EL (cell line): ENCODE results near the gene GP1BA.

Source experiments
- DNase-seq: peaks from one replicate; pipeline ENCODE4 v3.0.0-alpha.2; 2016

GP1BA gene

DNA sequence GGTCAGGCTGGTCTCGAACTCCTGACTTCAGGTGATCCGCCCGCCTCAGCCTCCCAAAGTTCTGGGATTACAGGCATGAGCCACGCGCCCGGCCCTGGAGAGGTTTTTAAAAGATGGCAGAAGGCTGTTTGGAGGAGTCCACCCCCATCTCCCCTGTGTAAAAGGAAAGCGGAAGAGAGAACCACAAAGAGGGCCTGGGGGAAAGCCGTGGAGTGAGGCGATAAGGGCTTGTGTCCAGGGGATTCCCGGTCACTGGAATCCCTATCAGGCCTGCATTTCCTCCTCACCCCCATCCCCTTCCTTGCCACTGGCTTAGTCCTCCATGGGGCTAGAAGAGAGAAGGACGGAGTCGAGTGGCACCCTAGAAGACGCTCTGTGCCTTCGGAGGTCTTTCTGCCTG is at the start of gene GP1BA:
Gene GP1BA (plus strand): TSS at position 315 of the 400 bp plus-strand sequence. CDS start 328 bp downstream, outside the sequence.
- no peak for DNase-seq

DNA sequence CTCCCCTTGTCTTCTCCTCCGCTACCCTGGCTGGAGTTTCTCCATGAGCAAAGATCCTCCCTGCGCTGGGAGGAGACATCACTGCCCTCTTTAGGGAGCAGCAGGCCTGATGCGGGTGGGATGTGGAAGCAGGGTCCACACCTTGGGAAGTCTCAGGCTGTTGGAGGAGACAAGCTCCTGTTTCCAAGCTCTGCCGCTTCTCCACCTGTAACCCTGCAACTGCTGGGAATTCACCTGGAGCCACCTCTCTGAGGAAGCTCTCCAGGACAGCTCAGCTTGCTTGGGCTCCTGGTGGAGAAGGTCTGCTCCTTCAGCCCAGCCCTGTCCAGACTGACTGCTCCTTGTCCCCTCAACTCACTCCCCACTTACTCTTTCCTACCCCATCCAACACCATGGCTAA is 47.6 kb upstream of the GP1BA start:
- DNase-seq, result no peak

GRCh38 chr17:4886830-4887229 is 45.2 kb upstream of the GP1BA start:
- DNase-seq, result no peak

DNA sequence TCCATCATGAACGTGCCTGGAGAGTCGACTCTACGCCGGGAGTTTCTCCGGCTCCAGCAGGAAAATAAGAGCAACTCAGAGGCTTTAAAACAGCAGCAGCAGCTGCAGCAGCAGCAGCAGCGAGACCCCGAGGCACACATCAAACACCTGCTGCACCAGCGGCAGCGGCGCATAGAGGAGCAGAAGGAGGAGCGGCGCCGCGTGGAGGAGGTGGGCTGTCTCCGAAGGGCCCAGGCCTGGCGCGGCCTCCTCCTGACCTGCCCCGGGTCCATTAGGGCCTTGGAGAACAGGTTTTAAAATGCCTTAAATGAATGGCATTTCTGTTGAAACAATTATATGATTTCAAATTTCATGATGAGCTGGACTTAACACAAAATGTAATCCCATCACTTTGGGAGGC is 44.5 kb upstream of the GP1BA start:
- no peak for DNase-seq

GRCh38 chr17:4891411-4892410 is 40.4 kb upstream of the GP1BA start:
- DNase-seq, result no peak

- DNase-seq, result no peak
Measured at GRCh38 chr17:4892499-4893221, 39.4 kb upstream of the GP1BA start.

DNA sequence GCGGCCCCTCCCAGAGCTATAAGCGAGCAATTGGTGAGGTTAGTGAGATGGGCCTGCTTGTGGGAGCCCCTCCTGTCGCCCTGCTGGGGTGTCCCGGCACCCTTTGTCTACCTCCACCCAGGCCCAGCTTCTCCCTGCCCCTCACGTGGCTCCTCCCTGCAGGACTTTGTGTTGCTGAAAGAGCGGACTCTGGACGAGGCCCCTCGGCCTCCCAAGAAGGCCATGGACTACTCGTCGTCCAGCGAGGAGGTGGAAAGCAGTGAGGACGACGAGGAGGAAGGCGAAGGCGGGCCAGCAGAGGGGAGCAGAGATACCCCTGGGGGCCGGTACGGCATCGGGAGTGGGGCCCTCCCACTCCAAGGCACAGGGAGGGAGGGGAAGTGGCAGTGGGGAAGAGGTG is 38.8 kb upstream of the GP1BA start:
- no peak for DNase-seq

DNA sequence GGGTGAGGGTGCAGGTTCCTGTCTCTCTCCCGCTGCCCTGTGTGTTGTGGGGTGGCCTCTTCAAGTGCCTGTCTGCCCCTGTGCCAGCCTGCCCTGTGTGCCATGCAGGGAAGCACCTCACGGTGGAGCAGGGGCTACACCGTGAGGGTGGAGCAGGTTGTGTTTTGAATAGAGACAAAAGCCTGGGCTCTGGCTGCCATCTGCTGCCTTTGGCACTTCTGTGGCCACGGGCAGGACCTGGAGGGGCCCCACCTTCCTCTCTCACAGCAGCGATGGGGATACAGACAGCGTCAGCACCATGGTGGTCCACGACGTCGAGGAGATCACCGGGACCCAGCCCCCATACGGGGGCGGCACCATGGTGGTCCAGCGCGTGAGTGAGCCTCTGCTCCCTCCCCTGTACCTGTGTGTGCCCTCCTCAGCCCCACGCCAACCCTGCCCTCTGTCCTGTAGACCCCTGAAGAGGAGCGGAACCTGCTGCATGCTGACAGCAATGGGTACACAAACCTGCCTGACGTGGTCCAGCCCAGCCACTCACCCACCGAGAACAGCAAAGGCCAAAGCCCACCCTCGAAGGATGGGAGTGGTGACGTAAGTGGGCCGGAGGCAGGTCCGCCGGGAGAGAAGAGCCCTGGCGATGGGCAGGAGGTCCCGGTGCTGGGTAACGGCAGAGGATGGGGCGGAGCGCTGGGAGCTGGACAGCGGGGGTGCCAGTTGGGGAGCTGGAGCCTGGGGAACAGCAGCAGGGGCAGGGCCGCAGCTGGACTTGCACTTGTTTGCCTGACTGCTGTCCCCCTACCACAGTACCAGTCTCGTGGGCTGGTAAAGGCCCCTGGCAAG is 38.1 kb upstream of the GP1BA start:
- no peak for DNase-seq

DNA sequence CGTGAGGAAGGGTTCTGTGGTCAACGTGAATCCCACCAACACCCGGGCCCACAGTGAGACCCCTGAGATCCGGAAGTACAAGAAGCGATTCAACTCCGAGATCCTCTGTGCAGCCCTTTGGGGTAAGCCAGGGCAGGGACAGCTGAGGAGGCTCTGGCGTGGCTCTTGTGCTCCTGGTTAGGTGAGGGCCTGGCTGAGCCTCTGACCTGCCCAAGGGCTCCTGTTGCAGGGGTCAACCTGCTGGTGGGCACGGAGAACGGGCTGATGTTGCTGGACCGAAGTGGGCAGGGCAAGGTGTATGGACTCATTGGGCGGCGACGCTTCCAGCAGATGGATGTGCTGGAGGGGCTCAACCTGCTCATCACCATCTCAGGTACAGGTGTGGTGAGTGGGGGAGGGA is 37.0 kb upstream of the GP1BA start:
- DNase-seq, result no peak

DNA sequence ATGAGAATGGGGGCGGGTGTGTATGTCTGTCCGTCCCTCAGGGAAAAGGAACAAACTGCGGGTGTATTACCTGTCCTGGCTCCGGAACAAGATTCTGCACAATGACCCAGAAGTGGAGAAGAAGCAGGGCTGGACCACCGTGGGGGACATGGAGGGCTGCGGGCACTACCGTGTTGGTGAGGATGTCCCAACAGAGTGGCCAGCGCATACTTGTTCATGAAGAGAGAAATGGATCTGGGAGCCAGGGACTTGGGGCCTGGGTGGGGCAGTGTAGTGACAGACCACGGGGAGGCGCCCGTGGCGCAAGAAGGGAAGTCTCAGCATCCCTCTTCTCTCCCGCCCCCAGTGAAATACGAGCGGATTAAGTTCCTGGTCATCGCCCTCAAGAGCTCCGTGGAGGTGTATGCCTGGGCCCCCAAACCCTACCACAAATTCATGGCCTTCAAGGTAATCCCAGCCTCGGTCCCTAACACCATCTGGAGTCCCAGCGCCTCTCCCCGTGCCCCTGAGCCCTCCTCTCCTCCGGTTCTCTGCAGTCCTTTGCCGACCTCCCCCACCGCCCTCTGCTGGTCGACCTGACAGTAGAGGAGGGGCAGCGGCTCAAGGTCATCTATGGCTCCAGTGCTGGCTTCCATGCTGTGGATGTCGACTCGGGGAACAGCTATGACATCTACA is 36.3 kb upstream of the GP1BA start:
- no peak for DNase-seq

DNA sequence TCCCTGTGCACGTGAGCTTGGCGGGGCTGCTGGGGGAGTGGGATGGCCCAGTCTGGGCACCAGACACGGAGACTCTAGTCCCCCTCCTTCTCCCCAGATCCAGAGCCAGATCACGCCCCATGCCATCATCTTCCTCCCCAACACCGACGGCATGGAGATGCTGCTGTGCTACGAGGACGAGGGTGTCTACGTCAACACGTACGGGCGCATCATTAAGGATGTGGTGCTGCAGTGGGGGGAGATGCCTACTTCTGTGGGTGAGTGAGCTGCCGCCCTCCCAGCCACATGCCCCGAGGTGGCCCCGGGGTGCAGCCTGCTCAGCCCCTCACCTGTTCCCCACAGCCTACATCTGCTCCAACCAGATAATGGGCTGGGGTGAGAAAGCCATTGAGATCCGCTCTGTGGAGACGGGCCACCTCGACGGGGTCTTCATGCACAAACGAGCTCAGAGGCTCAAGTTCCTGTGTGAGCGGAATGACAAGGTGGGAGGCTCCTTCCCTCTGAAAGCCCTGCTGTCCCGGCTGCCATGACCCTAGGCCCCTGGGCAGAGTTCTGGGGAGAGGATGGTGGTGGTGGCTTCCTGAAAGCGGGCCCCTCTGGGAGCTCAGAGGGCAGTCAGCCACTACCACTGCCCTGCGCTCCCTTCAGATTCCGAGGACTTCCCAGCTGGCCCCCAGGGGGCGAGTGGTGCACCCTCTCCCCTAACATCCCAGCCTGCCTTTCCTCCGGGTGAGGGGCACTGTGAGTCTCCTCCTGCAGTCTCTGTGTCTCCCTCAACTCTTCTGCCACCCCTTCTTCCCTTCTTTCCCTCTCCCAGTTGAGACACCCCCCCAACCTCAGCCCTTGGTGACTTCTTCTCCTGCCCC is 35.5 kb upstream of the GP1BA start:
- no peak for DNase-seq

GRCh38 chr17:4897198-4897687 is 34.8 kb upstream of the GP1BA start:
- no peak for DNase-seq

DNA sequence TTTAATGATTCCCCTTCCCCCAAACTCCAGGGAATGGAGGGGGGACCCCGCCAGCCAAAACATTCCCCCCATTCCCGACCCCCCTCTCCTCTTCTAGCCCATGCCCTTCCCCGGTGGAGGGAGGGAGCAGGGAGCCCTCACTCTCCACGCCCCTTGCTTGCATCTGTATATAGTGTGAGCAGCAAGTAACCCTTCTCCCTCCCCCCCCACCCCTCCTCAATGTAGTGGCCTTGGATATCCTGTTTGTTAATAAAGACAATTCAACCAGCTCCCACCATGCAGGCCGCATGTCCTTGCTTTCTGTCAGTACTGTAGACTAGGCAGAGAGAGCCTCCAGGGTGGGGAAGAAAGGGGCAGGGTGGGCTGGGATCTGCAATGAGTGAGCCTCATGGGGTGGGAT is 34.3 kb upstream of the GP1BA start:
- DNase-seq, result no peak

- DNase-seq, result no peak
Measured at GRCh38 chr17:4898351-4898750, 33.7 kb upstream of the GP1BA start.

DNA sequence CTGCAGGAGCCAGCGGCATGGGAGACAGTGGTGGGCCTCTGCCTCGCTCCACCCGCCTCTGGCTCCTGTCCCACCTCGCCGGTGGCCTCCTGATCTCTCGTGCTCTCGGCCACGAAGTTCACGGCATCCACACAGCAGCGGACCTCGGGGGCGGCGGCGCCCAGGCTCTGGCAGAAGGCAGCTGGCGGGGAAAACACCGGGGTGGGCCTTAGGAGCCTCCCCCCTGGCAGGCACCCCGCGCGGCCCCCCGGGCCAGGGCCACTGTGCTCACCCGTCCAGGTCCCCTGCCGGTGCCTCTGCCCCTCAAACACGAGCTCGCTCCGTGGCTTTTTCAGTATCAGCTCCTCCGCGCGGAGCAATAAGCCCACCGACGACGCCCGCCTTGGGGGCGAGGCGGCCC is 33.1 kb upstream of the GP1BA start:
- no peak for DNase-seq

DNA sequence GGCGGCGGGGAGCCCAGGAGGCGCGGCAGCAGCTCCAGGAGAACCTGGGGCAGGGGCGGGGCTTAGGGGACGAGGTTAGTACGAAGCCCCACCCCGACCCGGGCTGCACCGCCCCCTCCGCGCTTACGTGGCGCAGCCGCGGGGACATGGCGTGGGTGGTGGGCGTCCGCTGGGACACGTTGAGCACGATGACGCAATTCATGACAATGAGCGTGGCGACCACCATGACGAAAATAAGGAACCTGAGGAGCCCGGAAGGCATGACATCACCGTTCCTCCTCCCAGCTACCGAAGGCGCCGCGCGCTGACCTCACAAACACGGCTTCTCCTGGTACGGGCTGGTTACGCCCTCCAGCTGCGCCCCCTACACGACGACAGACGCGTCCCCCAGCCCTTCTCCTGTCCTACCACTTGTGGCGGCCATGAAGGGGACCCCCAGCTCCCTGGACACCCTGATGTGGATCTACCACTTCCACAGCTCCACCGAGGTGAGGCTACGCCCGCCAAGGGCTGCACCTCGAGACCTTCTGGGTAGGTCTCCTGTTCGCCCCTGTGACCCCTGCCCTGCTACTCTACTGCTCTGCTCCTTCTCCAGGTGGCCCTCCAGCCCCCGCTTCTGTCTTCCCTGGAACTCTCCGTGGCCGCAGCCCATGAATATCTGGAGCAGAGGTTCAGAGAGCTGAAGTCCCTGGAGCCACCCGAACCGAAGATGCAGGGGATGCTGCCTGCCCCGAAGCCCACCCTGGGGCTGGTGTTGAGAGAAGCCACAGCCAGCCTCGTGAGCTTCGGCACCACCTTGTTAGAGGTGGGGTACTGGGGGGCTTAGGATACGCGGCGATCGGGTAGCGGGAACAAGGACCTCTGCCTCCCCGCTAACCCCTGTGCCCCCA is 32.5 kb upstream of the GP1BA start, which contains the start of gene C17orf107:
Gene C17orf107 (plus strand): TSS at position 196 of the 890 bp plus-strand sequence. CDS start 227 bp downstream, at position 423.
- DNase-seq, result peak; percentile 68

DNA sequence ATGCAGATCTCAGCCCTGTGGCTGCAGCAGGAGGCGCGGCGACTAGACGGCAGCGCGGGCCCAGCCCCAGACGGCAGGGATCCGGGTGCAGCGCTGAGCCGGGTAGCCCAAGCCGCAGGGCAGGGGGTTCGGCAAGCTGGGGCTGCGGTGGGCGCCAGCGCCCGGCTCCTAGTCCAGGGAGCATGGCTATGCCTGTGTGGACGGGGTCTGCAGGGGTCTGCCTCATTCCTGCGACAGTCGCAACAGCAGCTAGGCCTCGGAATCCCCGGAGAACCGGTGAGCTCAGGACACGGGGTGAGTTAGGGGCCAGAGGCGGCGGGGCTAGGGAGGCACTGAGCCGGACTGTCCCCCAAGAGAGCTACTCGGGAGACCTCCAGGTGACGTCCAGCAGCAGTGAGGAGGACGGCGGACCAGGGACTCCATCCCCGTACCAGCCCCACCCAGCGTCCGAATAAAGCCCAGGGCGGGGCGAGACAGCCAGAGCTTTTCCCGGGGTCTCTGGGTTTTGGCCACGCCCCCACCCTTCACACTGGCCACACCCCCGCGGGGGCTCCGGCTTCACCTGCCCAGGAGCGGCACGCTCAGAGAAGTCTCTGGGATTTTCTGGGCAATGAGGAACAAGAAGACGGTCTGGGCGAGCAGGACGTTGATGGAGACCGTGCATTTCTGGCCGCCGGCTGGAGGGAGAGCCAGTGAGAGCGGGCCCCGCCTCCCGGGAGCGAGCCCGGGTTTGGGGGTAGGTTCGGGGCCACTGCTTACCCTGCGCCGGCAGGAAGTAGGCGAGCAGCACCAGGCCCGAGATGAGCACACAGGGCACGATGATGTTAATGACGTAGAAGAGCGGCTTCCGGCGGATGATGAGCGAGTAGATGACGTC is 31.6 kb upstream of the GP1BA start:
- no peak for DNase-seq

DNA sequence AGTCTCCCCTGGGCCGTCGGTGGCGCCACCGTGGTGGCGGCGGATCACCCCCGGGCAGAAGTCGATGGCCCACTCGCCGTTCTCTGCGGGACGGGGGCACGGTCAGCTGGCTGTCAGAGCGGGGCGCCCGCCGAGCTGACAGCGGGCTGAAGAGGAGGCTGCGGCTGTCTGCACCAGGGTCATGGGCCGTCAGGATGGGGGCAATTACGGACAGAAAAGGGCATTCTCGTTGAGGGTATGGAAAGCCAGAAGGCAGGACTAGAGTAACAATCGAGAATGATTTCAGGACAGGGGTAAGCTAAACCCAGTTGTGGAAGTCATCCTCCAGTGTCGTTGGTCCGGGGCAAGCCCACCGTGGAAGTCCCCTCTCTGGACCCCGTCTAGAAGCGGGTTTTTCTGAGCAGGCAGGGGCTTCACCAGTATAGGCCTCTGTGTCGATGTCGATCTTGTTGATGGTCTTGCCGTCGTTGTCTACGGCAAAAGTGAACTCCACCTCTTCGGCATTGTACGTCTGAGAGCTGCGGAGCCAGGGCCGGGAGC is 30.9 kb upstream of the GP1BA start:
- DNase-seq, result no peak
